Astrocyte (in vitro differentiated cells and primary cell): ENCODE results near the gene THSD8. TPM values are rescaled to one million over a fixed set of nuclear protein-coding genes. Genes with fewer than 3 reads are reported as not detected.

Experiments used
- DNase-seq: peaks from one replicate; pipeline ENCODE4 v3.0.0-alpha.2; 2010; ENCODE audit warnings: low read depth
- FAIRE-seq: peaks from 2 replicates; lab custom pipeline; 2011; peaks lifted over from hg19 to GRCh38; lab: Jason Lieb, UNC
- H2AFZ ChIP-seq: 2 replicates; pipeline ENCODE4 v1.6.0; 2012; ENCODE audit warnings: low read depth, low read length, inconsistent platforms
- H3K27ac ChIP-seq: 2 replicates; pipeline ENCODE4 v1.5.1; 2011; ENCODE audit warnings: low read depth, low read length, inconsistent platforms
- H3K27me3 ChIP-seq: 2 replicates; pipeline ENCODE4 v1.6.0; 2011; ENCODE audit warnings: low read length, inconsistent platforms; ENCODE audit not compliant: insufficient read depth
- H3K36me3 ChIP-seq: 2 replicates; pipeline ENCODE4 v1.5.1; 2011; ENCODE audit warnings: low read length, inconsistent platforms; ENCODE audit not compliant: insufficient read depth
- H3K4me1 ChIP-seq: 2 replicates; pipeline ENCODE4 v1.5.1; 2011; ENCODE audit warnings: low read length, inconsistent platforms; ENCODE audit not compliant: insufficient read depth
- H3K4me2 ChIP-seq: 2 replicates; pipeline ENCODE4 v1.6.0; 2012; ENCODE audit warnings: low read length, inconsistent platforms
- H3K4me3 ChIP-seq: 2 replicates; pipeline ENCODE4 v1.5.1; 2011; ENCODE audit warnings: low read depth, mild to moderate bottlenecking, low read length, inconsistent platforms; ENCODE audit not compliant: insufficient read depth
- H3K79me2 ChIP-seq: 2 replicates; pipeline ENCODE4 v1.6.0; 2012; ENCODE audit warnings: mild to moderate bottlenecking, low read length, inconsistent platforms; ENCODE audit not compliant: insufficient read depth
- H3K9ac ChIP-seq: 2 replicates; pipeline ENCODE4 v1.6.0; 2012; ENCODE audit warnings: mild to moderate bottlenecking, low read length, inconsistent platforms
- H3K9me3 ChIP-seq: 2 replicates; pipeline ENCODE4 v1.5.1; 2012; ENCODE audit warnings: low read depth, mild to moderate bottlenecking, low read length, inconsistent platforms; ENCODE audit not compliant: insufficient read depth
- H4K20me1 ChIP-seq: 2 replicates; pipeline ENCODE4 v1.6.0; 2012; ENCODE audit warnings: low read length, inconsistent platforms; ENCODE audit not compliant: insufficient read depth
- H3K27ac Mint-ChIP-seq: one replicate; pipeline ENCODE4 v1.8.0; 2021; ENCODE audit warnings: mild to moderate bottlenecking, mixed read lengths; ENCODE audit not compliant: unreplicated experiment
- H3K27me3 Mint-ChIP-seq: one replicate; pipeline ENCODE4 v1.8.0; 2021; ENCODE audit warnings: low read depth, mixed read lengths; ENCODE audit not compliant: unreplicated experiment
- H3K36me3 Mint-ChIP-seq: one replicate; pipeline ENCODE4 v1.8.0; 2021; ENCODE audit warnings: low read depth, mixed read lengths; ENCODE audit not compliant: unreplicated experiment
- H3K4me1 Mint-ChIP-seq: one replicate; pipeline ENCODE4 v1.8.0; 2021; ENCODE audit warnings: low read depth, mixed read lengths; ENCODE audit not compliant: unreplicated experiment
- H3K4me3 Mint-ChIP-seq: one replicate; pipeline ENCODE4 v1.8.0; 2021; ENCODE audit warnings: mild to moderate bottlenecking, moderate library complexity, mixed read lengths; ENCODE audit not compliant: unreplicated experiment
- H3K9me3 Mint-ChIP-seq: one replicate; pipeline ENCODE4 v1.8.0; 2021; ENCODE audit warnings: mild to moderate bottlenecking, mixed read lengths; ENCODE audit not compliant: unreplicated experiment
- EZH2 ChIP-seq: IDR thresholded peaks from 2 replicates; pipeline ENCODE4 v1.6.1; 2012; ENCODE audit warnings: mild to moderate bottlenecking, low read length, inconsistent platforms; ENCODE audit not compliant: insufficient read depth
- total RNA-seq: library from RNA; stranded (reverse); gene quantifications from 2 replicates; pipeline ENCODE4 v1.2.1, GENCODE V29; 2021
- TF ChIP-seq, protein P1 (sequence below): IDR thresholded peaks from 2 replicates; pipeline ENCODE4 v1.5.1; 2011; ENCODE audit warnings: low read depth, mild to moderate bottlenecking, inconsistent platforms, low read length, moderate library complexity; ENCODE audit not compliant: insufficient read depth

THSD8 gene
- total RNA-seq, 1 donor from 2014 or later: 3.6 TPM

DNA sequence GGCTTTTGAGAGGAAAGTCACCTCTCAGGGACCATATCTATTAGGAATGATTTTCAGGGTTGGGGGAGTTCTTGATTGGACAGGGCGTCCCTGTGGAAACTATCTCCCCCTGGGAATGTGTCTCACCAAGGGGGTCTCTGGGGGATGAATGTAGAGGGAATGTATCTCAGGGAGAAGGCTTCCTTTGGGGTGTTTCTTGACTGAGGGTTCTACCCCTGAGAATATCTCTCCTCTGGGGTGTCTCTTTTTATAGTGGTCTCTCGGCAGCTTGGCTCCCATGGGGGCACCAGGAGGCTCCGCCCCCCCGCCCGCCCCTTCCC lies 31.5 kb downstream of the THSD8 start:
- no peaks in the 10 kb centered on the region for H3K4me1 Mint-ChIP-seq
- H3K36me3 Mint-ChIP-seq: no peaks in the 10 kb centered on the region
- Histone ChIP-seq H4K20me1 (no peaks in the 10 kb centered on the region), H3K9ac (no peak overlapping the region), H3K9me3 (no peaks in the 10 kb centered on the region), H3K27ac (no peak overlapping the region), H3K4me1 (no peaks in the 10 kb centered on the region), H3K79me2 (no peaks in the 10 kb centered on the region), H3K36me3 (no peaks in the 10 kb centered on the region), H3K27me3 (peaks cover 51% of the 10 kb centered on the region), H3K4me2 (no peak overlapping the region), H3K4me3 (no peak overlapping the region), H2AFZ (no peak overlapping the region)
- peak overlapping the region; percentile 31 for H3K4me3 Mint-ChIP-seq
- FAIRE-seq (no peak), DNase-seq (no peak)
- peaks cover 41% of the 10 kb centered on the region for H3K27me3 Mint-ChIP-seq
- peaks cover 3% of the 10 kb centered on the region for H3K9me3 Mint-ChIP-seq
- TF ChIP-seq, protein P1, sequence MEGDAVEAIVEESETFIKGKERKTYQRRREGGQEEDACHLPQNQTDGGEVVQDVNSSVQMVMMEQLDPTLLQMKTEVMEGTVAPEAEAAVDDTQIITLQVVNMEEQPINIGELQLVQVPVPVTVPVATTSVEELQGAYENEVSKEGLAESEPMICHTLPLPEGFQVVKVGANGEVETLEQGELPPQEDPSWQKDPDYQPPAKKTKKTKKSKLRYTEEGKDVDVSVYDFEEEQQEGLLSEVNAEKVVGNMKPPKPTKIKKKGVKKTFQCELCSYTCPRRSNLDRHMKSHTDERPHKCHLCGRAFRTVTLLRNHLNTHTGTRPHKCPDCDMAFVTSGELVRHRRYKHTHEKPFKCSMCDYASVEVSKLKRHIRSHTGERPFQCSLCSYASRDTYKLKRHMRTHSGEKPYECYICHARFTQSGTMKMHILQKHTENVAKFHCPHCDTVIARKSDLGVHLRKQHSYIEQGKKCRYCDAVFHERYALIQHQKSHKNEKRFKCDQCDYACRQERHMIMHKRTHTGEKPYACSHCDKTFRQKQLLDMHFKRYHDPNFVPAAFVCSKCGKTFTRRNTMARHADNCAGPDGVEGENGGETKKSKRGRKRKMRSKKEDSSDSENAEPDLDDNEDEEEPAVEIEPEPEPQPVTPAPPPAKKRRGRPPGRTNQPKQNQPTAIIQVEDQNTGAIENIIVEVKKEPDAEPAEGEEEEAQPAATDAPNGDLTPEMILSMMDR: no peak
- TF ChIP-seq EZH2: no peak
- no peak overlapping the region for H3K27ac Mint-ChIP-seq

DNA sequence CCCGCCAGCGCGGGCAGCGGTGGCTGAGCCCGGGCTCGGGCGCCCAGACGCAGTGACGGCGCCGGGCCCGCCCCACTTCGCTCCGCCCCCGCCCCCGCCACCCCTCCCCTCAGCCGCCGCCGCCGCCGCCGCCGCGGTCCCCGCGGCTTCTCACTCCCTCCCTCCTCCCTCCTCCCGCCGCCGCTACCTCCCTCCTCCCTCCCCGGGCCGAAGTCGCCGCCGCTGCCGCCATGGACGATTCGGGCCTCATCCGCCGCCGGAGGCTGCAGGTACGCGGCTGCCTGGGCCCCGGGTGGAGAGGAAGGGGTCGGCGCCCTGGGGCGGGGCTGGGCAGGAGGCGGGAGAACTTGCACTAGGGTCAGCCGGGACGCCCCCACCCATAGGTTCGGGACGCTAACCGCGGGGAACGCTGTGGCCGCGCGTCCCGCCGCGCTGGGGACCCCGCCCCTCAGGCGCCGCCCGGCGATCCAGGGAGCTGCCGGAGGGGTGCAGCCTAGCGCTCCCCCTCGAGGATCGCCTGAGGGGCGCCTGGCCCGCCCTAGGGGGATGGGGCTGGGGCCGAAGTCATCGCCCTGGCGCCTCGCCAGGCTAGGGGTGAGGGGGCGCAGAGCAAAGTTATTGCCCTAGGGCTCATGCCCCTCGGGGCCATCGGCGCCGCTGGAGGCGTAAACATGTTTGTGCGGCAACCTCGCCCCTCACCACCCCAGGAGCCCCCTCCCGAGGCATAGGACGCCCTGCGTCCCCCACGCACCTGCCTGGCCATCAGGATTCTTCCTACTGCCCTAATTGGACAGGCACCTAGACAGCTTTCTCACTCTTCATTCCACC lies 32.1 kb downstream of the THSD8 start:
- Histone ChIP-seq H4K20me1 (no peaks in the 10 kb centered on the region), H3K27ac (no peak overlapping the region), H3K4me2 (peak overlapping the region; percentile 80), H3K4me3 (no peak overlapping the region), H3K9ac (no peak overlapping the region), H2AFZ (no peak overlapping the region), H3K79me2 (no peaks in the 10 kb centered on the region), H3K27me3 (peaks cover 55% of the 10 kb centered on the region), H3K36me3 (no peaks in the 10 kb centered on the region), H3K4me1 (no peaks in the 10 kb centered on the region), H3K9me3 (no peaks in the 10 kb centered on the region)
- H3K4me3 Mint-ChIP-seq: peak overlapping the region; percentile 76
- no peak overlapping the region for H3K27ac Mint-ChIP-seq
- FAIRE-seq (no peak), DNase-seq (no peak)
- TF ChIP-seq, protein P1: no peak
- TF ChIP-seq EZH2: peak; percentile 88
- peaks cover 3% of the 10 kb centered on the region for H3K9me3 Mint-ChIP-seq
- no peaks in the 10 kb centered on the region for H3K36me3 Mint-ChIP-seq
- H3K4me1 Mint-ChIP-seq: no peaks in the 10 kb centered on the region
- peaks cover 41% of the 10 kb centered on the region for H3K27me3 Mint-ChIP-seq

DNA sequence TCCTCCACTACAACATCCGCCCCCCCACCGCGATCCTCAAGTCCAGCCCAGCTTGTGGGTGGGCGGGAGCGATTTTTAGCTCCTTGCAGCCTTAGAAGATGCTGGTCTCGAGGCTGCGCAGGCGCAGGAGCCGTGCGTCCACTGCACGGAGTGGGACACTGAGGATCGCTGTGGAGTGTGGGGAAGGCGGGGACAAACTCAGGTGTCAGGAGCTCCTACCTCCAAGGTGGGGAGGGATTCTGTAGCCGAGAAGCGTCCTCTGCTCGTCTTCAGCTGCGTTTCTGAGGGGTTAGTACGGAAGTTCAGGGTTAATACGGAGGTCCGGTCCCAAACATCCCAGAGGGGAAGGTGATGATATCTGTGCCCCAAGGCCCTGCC lies 32.7 kb downstream of the THSD8 start, which contains the start of gene RTBDN:
TSS of gene RTBDN (minus strand) at position 14 of the 378 bp plus-strand sequence. CDS start 4,600 bp downstream, outside the sequence.
- Mint-ChIP-seq H3K27me3 (peaks cover 44% of the 10 kb centered on the region), H3K4me1 (no peaks in the 10 kb centered on the region), H3K27ac (no peak within 1 kb of the TSS), H3K36me3 (no peaks in the 10 kb centered on the region), H3K4me3 (peak within 1 kb of the TSS; percentile 76), H3K9me3 (peaks cover 3% of the 10 kb centered on the region)
- no peaks in the 10 kb centered on the region for H4K20me1 ChIP-seq
- H3K9ac ChIP-seq: no peak within 1 kb of the TSS
- no peaks in the 10 kb centered on the region for H3K36me3 ChIP-seq
- DNase-seq: no peak
- peaks cover 61% of the 10 kb centered on the region for H3K27me3 ChIP-seq
- H2AFZ ChIP-seq: no peak within 1 kb of the TSS
- no peaks in the 10 kb centered on the region for H3K79me2 ChIP-seq
- no peak within 1 kb of the TSS for H3K4me3 ChIP-seq
- no peak within 1 kb of the TSS for H3K27ac ChIP-seq
- TF ChIP-seq, protein P1: no peak
- TF ChIP-seq EZH2: peak; percentile 22
- H3K4me2 ChIP-seq: peak within 1 kb of the TSS; percentile 80
- no peak for FAIRE-seq
- H3K9me3 ChIP-seq: no peaks in the 10 kb centered on the region
- no peaks in the 10 kb centered on the region for H3K4me1 ChIP-seq
